Measurements from ENCODE around the gene ZFYVE28. TPM values are rescaled to one million over a fixed set of nuclear protein-coding genes. Genes with fewer than 3 reads are reported as not detected.

ZFYVE28 gene
- total RNA-seq, 1 experiment from 2014 or later = 19.2 TPM

GRCh38 chr4:2289311-2289954 is 129.0 kb downstream of the ZFYVE28 start:
- Histone ChIP-seq H3K9me3 (ENCODE audit: control insufficient read depth in 1 of 2, insufficient read depth in 1 of 2, low read depth in 1 of 2, low read length in 2 of 2) (no peaks in the 10 kb centered on the region), H3K27ac (ENCODE audit: low read depth, low read length) (no peak overlapping the region), H3K36me3 (ENCODE audit: control insufficient read depth in 1 of 2, insufficient read depth in 2 of 2, low read length in 2 of 2) (no peaks in the 10 kb centered on the region), H3K4me1 (ENCODE audit: control insufficient read depth in 1 of 2, insufficient read depth in 2 of 2, low read length in 2 of 2) (peaks cover 0 to 9% of the 10 kb centered on the region in 2 experiments; a peak in 2 of 4 replicates), H3K79me2 (ENCODE audit: insufficient read depth, low read length) (no peaks in the 10 kb centered on the region), H3K27me3 (ENCODE audit: insufficient read depth, low read length) (no peaks in the 10 kb centered on the region), H3K4me2 (ENCODE audit: low read length) (no peak overlapping the region), H2AFZ (ENCODE audit: low read depth, low read length, poor library complexity, severe bottlenecking) (no peak overlapping the region), H3K4me3 (replicated peaks in 1 of 2; ENCODE audit: low read depth in 1 of 2, low read length in 2 of 2) (no peak overlapping the region), H4K20me1 (ENCODE audit: insufficient read depth) (no peaks in the 10 kb centered on the region), H3K9me2 (ENCODE audit: insufficient read depth) (no peaks in the 10 kb centered on the region), H3K9ac (ENCODE audit: low read length) (no peak overlapping the region)
- no TSS peak for BruUV-seq (replicated peaks)
- intact Hi-C loops (cut with micrococcal nuclease) = no loop called here
- TF ChIP-seq SIN3A (IDR thresholded peaks at IDR 0.05; ENCODE audit: low read depth) = no peak
- TF ChIP-seq FOSL1 (IDR thresholded peaks at IDR 0.05; ENCODE audit: low read depth) = no peak
- no peak for TF ChIP-seq SP1 (IDR thresholded peaks at IDR 0.05; ENCODE audit: low read depth)
- TF ChIP-seq CEBPB (IDR thresholded peaks at IDR 0.05; ENCODE audit: low read depth) = no peak
- CTCF ChIA-PET = no interaction called here
- ATAC-seq (no peak), DNase-seq (ENCODE audit: low read depth, low spot score) (no peak)
- RAD21 ChIA-PET (ENCODE audit: low non-redundant PET in 1 of 2, low total read pairs in 2 of 2, uncharacterized antibody in 2 of 2, unreplicated experiment in 2 of 2) = no interaction called here
- POLR2A ChIA-PET = no interaction called here

- ChIA-PET RAD21 (ENCODE audit: low non-redundant PET in 1 of 2, low total read pairs in 2 of 2, uncharacterized antibody in 2 of 2, unreplicated experiment in 2 of 2) (no interaction called here), CTCF (no interaction called here), POLR2A (no interaction called here)
- H3K36me3 ChIP-seq (ENCODE audit: control insufficient read depth in 1 of 2, insufficient read depth in 2 of 2, low read length in 2 of 2) = no peaks in the 10 kb centered on the region
- H4K20me1 ChIP-seq (ENCODE audit: insufficient read depth) = no peaks in the 10 kb centered on the region
- H3K4me1 ChIP-seq (ENCODE audit: control insufficient read depth in 1 of 2, insufficient read depth in 2 of 2, low read length in 2 of 2) = peaks cover 0 to 9% of the 10 kb centered on the region in 2 experiments; a peak in 2 of 4 replicates
- H3K9me3 ChIP-seq (ENCODE audit: control insufficient read depth in 1 of 2, insufficient read depth in 1 of 2, low read depth in 1 of 2, low read length in 2 of 2) = no peaks in the 10 kb centered on the region
- no peaks in the 10 kb centered on the region for H3K79me2 ChIP-seq (ENCODE audit: insufficient read depth, low read length)
- no peaks in the 10 kb centered on the region for H3K9me2 ChIP-seq (ENCODE audit: insufficient read depth)
- H3K9ac ChIP-seq (ENCODE audit: low read length) = no peak overlapping the region
- intact Hi-C loops (cut with micrococcal nuclease) = no loop called here
- TF ChIP-seq ZNF274 (IDR thresholded peaks at IDR 0.05; ENCODE audit: low read depth, low read length) (no peak), CEBPB (IDR thresholded peaks at IDR 0.05; ENCODE audit: low read depth) (no peak), EGR1 (IDR thresholded peaks at IDR 0.05; ENCODE audit: low read depth) (no peak), ZFX (IDR thresholded peaks at IDR 0.05) (no peak), SIN3A (IDR thresholded peaks at IDR 0.05; ENCODE audit: low read depth) (no peak), EZH2phosphoT487 (IDR thresholded peaks at IDR 0.05; ENCODE audit: borderline replicate concordance) (no peak), ELF1 (IDR thresholded peaks at IDR 0.05; ENCODE audit: borderline replicate concordance, low read depth) (no peak), RAD21 (IDR thresholded peaks at IDR 0.05; ENCODE audit: low read depth) (no peak), REST (IDR thresholded peaks at IDR 0.05; ENCODE audit: low read depth) (no peak), MAX (IDR thresholded peaks at IDR 0.05) (no peak), YY1 (IDR thresholded peaks at IDR 0.05; ENCODE audit: extremely low read depth, insufficient replicate concordance, low read depth, low read length) (no peak), CBX3 (IDR thresholded peaks at IDR 0.05; ENCODE audit: low read depth) (no peak), EZH2 (IDR thresholded peaks at IDR 0.05) (no peak), SRF (IDR thresholded peaks at IDR 0.05; ENCODE audit: low read depth) (no peak)
- BruUV-seq (replicated peaks) = no TSS peak
- H3K27ac ChIP-seq (ENCODE audit: low read depth, low read length) = no peak overlapping the region
- H3K4me2 ChIP-seq (ENCODE audit: low read length) = no peak overlapping the region
- no peak overlapping the region for H3K4me3 ChIP-seq (replicated peaks in 1 of 2; ENCODE audit: low read depth in 1 of 2, low read length in 2 of 2)
- DNase-seq (ENCODE audit: low read depth, low spot score) (no peak), ATAC-seq (no peak)
- no peak overlapping the region for H2AFZ ChIP-seq (ENCODE audit: low read depth, low read length, poor library complexity, severe bottlenecking)
- H3K27me3 ChIP-seq (ENCODE audit: insufficient read depth, low read length) = no peaks in the 10 kb centered on the region
These were observed 130.3 kb downstream of the ZFYVE28 start for GRCh38 chr4:2288051-2288541.

All from HCT116 (cell line).